T-helper 2 cell treated with Interferon-gamma antibody and Interleukin-4, amounts not matched to agents 100 ng/mL and 5 ng/mL, for 36 hours (primary cell): ENCODE results near the gene IL36G. TPM values are rescaled to one million over a fixed set of nuclear protein-coding genes. Genes with fewer than 3 reads are reported as not detected.
"Not testable (repeated sequence)": the region's sequence is repeated elsewhere in the genome, so short reads cannot be mapped to it uniquely, and the experiment has no call there.

Experiments used
- intact Hi-C: fragments of 100-400 bp; cut with micrococcal nuclease; formaldehyde crosslinking; loops from one replicate; pipeline ENCODE4 v1.15.1; 2023
- total RNA-seq: library from RNA; stranded (reverse); gene quantifications from 2 replicates; pipeline ENCODE4 v1.2.3, GENCODE V29; 2022

The IL36G gene
- total RNA-seq = not detected in 2 replicates

DNA sequence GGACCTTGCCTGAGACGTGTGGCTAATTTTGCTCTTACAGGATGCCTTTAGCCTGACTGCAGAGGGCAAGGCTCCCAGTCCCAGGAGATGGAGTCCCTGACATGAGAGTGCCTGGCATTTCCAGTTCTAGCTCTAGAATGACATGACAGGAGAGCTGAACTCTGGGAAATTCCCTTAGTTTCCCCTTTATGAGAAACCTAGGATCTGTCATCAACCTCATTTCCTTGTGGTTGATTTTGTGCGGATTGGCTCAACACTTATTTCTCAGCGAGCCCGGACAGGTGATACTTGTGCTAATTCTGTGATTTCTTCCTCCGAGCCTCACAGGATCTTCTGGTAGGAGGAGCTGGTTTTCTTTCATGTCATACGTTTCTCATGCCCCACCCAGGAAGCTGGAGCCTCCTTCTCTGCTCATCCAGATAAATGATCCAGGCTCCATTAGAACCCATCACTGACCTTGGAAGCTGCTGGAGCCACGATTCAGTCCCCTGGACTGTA is at the start of gene IL36G:
Gene IL36G, plus strand, starts transcription at position 448 of the 498 bp plus-strand sequence. CDS start 633 bp downstream, outside the sequence.
- intact Hi-C loops = no loop called here

DNA sequence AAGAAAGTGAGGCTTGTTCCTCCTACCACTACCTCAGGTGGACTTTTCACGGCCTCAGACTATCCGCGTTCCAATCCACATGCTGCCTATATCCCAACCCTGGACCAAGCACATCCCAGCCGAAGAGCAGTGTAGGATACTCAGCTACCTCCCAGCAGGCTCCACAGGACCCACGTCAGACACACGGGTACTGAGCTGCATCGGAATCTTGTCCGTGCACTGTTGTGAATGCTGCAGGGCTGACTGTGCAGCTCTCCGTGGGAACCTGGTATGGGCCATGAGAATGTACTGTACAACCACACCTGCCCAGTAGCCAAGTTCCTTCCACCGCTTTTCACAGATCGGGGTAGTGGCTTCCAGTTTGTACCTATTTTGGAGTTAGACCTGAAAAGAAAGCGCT is 44.5 kb upstream of the IL36G start:
- intact Hi-C loops = no loop called here

DNA sequence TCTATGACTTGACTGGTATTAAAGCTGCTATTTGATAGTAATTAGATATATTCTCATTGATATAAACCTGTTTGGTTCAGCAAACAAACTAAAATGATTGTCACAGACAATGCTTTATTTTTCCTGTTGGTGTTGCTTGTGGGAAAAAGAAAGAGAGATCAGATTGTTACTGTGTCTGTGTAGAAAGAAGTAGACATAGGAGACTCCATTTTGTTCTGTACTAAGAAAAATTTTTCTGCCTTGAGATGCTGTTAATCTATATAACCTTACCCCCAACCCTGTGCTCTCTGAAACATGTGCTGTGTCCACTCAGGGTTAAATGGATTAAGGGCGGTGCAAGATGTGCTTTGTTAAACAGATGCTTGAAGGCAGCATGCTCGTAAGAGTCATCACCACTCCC is 43.7 kb upstream of the IL36G start:
- intact Hi-C loops = not testable (repeated sequence)

DNA sequence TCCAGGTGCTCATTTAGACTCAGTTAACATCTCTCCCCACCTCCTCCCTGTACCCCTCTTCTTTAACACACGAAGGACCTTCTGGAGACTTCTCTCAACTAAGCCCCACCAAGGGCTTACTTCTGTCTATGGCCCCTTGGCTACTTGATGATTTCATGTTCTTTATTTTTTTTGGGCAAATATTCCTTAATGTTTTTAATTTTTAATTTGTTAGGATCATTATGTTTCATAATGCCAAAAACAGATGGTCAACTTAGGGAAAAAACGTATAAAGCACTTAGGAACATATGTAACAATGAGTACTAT is 40.9 kb upstream of the IL36G start:
- intact Hi-C loops = no loop called here

DNA sequence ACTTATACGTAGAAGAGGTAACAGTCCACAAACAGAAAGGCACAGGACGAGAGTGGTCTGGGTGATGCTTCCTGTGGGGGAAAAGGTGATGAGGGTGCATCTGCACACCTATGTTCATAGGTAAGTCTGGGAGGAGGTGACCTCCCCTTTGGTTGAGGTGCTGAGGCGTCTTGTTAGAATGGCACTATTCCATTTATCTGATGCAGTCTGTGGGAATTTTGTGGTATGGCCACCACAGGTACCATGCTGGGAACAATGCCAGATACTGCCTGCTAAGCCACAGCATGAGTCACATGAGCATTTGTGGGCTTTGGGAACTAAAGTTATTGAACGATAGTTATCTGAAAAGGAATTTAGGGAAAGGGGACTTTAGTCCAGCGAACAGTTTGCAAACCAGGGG is 38.9 kb upstream of the IL36G start:
- intact Hi-C loops = no loop called here

DNA sequence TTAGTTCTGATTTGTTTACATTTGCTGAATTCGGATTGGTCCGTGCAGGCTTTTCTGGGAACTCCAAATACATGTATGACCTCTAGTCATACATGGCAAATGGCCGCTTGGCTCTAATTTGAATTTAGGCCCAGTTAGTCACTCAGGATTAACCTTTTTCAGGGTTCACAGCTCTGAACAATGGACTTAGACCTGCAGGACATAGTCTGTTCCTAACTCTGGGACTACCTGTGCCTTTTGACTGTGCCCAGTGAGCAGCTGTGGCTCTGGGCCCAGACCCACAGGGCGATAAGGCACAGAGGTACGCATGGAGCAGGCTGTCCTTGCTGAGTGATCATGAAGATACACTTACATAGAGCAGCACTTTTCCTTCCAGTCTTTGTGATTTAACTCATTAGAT is 38.4 kb upstream of the IL36G start:
- intact Hi-C loops = no loop called here

DNA sequence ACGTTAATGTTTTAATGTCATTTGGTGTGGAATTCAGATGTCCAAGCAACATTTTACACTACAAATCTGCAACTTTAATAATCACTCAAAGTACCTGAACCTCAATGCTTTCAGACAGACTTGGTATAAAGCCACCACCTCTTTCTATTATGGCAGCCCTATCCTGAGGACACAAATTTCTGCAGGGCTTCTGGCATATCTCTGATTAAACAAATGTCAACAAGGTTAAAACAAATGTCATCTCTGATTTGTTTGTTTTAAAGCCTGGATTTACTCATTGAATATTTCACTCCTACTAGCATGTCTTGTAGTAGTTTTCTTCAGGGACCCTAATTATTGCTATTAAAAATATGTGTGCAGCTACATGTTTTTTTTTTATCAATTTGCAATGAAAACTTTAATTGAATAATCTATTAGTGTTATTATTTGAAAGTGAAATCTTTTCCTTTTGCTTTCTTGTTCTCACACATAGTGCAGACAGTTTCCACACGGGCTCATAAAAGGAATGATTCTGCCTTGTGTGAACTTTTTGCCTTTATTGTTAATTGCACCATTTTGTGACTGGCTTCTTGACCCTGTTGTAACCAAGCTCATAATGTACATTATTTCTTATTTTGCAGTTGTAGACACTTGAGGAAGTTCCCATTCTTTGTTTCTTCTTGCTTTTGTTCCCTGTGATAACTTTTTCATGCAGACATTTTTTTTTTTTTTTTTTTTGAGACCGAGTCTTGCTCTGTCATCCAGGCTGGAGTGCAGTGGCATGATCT is 36.8 kb upstream of the IL36G start:
- intact Hi-C loops = loop anchor here (1.0 to 5.0 kb wide), 2 partner anchors 192 to 339 kb away; no protein-coding TSS in a partner anchor

DNA sequence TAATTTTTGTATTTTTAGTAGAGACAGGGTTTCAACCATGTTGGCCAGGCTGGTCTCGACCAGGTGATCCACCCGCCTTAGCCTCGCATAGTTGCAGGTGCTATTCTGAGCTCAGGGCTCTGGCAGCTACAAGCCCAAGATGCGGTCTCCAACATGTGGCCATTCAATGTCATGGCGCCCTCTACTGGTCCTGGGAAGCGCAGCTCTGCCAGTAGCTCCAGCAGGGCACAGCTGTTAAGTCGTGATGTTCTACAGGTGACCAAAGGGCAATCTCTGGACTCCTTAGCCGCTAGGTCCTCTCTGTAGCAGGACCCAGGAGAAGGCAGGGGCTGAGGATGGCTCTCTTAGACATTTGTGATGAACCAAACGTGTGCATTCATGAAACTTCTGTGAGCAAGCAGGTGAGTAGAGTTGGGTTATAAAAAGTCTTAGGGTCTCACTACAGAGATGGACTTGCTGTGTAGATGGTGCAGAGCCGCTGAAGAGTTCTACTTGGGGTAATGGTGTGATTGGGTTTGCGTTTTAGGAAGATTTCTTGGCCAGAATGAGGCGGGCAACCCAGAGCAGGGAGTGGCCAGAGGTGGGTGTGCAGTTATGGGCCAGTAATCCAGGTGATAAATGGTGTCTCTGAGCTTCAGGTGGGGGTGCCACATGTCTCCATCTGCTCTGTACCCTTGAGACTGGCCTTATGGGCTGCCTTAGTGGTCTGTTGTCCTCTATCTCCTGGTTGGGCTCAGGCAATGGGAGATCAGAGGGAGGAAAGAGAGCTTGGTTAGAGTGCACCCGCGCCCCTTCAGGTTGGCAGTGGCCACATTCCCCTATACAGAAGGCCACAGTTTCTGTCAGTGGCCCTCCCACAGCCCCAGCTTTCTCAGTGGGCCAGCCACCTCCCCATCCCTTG is 35.8 kb upstream of the IL36G start:
- intact Hi-C loops = loop anchor here (1.0 to 5.0 kb wide), 2 partner anchors 193 to 340 kb away; no protein-coding TSS in a partner anchor

DNA sequence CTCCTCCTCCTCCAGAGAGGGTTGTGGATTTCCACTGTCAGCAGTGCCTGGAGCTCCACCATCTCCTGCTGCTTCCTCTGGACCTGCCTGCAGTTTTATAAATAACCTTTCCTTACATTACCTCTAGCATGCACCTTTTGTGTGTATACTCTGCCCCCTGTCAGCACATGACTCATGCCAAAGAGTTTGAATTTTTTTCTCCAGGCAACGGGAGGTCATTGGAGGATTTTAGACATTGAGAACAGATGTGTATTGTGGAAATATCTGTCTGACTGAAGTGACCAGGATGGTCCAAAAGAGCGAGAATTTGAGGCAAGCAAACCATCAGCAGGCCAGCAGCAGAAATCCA is 35.2 kb upstream of the IL36G start:
- intact Hi-C loops = loop anchor here (5.0 kb wide), 1 partner anchor 340 kb away; no protein-coding TSS in a partner anchor

DNA sequence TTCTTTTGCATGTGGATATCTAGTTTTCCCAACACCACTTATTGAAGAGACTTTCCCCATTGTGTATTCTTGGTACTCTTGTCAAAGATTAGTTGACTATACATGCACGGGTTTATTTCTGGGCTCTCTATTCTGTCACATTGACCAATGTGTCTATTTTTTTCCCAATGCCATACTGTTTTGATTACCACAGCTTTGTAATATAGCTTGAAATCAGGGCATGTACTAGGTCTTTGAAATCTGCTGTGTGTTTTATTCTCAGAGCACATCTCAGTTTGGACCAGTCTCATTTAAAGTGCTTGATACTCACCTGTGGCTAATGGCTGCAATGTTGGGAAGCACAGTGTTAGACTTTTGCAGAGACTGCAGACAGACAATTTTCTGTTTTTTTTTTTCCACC is 32.8 kb upstream of the IL36G start:
- intact Hi-C loops = loop anchor here (5.0 kb wide), 1 partner anchor 343 kb away; no protein-coding TSS in a partner anchor

DNA sequence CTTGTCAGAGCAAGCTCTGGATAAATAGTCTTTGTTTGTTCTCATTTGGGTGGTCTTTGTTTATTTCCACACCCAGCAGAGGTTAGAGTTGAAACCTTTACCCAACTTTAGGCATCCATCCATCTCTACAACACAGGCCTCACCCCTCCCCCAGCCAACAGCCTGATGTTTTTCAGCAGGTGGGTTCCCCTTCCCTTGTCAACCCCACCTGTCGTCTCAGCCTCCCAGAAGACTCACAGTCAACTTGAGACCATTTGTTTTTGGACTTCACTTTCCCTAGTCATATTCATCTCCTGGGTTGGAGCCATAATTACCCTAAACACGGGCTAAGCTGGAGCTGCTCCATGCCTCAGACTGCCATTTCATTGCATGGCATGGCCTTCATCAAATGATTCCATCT is 31.7 kb upstream of the IL36G start:
- intact Hi-C loops = no loop called here

DNA sequence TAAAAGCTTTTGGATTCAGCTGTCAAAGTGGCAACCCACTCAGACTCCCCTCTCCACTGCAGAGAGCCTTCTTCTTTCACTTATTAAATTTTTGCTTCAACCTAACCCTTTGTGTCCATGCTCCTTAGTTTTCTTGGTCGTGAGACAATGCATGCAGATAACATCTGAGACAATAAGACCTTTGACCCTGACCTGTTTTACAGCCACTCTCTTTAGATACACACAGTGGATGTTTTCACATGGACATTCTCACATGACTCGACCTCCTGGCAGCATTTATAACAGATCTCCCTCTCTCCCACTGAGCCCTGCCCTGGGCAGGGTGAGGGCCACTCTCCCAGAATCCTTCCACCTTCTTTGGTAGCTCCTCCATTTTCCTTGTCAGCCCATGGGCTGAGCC is 30.4 kb upstream of the IL36G start:
- intact Hi-C loops = no loop called here

DNA sequence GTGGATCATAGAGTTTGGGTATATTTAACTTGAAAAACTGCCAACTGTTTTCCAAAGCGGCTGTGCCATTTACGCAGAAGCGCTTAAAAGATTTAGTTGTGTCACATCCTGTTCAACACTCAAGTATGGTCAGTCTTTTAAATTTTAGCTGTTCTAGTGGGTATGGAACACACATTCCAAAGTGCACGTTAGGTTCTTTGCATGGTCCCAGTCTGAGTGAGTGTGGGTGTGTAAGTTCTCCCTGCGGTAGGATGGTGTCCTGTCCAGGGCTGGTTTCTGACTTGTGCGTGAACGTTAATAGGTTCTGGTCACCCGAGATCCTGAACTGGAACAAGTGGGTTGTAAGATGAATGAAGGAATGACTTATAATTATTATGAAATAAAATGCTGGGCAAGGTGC is 28.4 kb upstream of the IL36G start:
- intact Hi-C loops = no loop called here

DNA sequence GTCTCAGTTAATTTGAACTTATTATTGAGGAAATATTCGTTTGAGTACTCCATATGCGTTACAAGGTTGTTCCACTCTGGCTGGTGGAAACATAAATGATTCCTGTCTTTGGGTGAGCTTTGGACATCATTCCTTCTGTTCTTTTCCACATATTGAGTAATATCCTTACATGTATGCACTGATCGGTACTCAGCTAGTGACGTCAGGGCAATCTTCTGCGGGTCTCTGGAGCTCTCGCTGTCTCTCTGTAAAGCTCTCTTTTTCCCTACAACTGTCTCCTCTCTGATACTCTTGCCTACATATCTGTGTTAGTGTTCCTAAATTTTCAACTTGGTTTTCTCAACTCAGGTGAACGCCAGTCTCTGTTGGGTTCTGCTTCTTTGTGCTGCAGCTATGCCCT is 23.4 kb upstream of the IL36G start:
- intact Hi-C loops = no loop called here

DNA sequence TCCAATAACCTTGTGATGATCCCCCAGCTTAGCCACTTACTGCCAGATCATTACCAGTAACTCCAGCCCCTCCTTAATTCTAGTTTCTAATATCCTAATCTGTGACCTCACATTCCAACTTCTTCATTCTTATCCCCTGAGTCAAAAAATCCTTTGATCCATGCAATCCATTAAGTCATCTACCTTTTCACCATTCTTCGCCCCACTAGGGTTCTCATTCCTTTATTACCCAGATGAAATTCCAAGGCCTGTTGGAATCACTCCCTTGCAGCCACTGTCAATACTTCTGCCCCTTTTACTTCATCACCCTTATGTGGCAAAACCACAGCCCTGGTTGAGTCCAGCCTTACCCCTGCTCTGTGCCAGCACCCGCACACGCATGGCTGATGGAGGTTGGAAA is 20.3 kb upstream of the IL36G start:
- intact Hi-C loops = no loop called here

DNA sequence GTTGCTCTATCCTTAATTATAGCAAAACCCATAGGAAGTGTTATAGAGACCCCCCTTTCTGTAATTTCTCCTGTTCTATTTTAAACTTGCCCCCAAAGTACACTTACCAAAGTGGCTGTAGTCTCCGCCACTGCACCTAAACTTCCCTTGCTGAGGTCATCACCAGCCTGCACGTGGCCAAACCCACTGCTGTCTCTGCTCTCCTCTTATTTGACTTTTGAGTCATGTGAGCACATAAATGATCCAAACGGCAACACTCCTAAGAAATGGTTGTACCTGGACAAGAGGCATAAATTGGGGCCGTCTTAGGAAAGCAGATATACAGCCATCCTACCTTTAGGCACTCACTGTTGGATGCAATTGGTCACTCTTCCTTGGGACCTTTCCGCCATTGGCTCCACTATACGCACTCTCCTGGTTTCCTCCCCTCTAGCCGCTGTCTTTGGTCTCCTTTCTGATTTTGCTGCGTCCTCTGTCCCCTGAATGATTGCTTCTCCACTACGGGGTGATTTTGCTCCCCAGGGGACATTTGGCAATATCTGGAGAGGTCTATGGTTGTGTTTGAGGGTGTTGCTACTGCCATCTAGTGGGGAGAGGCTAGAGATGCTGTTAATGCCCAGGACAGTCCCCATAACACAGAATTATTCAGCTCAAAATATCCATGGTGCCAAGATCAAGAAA is 19.2 kb upstream of the IL36G start:
- intact Hi-C loops = loop anchor here (1.0 kb wide), 1 partner anchor 209 kb away; no protein-coding TSS in a partner anchor

DNA sequence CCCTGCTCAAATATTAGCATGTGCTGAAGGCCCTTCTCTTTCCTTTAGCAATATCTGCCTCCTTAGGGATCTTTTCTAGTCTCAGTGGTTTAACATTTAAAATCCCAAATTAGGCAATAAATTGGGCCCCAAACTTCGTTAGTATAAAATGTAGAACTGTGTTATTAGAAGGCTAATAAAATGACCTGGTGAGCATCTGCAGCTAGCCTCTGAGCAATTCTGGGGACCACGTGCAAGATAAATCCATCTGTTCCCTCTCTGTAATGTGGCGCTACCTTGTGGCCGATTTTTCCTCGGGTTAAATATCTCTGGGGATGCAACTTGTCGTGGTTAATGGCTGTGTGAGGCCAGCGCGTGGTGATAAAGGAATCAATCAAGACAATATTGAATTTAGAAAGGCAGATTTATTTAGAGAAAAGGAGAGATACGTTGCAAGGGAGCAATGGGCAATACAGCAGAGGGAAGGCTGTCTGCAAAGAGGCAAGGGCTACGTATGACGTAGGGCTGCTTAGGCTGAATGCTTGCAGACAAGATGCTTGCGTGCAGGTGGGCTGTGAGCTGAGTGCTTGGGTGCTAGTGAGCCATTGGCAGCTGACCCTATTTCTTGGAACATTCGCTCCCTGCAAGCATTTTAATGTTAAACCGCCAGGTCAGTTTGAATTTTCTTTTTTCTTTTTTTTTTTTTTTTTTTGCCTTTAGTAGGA is 18.5 kb upstream of the IL36G start:
- intact Hi-C loops = loop anchor here (1.0 kb wide), 1 partner anchor 210 kb away; no protein-coding TSS in a partner anchor

DNA sequence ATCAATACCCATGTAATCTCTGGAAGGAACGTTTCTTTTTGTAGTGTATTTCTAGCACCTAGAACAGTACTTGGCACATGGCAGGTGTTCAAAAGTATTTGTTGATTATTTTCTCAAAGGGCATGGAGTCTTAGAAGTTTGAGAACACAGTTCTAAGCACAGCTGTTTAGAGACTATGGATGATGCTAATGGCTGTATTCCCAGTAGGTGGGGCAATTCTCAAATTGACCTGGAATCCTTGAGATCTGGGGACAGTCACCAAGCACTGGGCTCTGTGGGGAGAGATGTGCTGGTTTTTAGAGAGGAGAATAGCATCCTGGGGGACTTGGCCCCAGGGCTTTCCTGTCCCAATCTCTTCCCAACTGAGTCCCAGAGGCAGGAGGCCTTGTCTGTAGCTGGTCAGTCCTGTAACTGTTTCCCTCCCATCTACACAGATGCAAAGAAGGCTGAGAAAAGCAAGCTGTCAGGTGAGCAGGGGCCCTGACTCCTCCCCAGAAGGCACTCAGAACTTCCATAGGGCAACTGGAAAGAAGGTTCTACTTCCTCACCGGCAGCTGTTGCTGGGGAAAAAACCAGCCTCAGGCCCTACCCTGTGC is 17.5 kb upstream of the IL36G start:
- intact Hi-C loops = no loop called here

DNA sequence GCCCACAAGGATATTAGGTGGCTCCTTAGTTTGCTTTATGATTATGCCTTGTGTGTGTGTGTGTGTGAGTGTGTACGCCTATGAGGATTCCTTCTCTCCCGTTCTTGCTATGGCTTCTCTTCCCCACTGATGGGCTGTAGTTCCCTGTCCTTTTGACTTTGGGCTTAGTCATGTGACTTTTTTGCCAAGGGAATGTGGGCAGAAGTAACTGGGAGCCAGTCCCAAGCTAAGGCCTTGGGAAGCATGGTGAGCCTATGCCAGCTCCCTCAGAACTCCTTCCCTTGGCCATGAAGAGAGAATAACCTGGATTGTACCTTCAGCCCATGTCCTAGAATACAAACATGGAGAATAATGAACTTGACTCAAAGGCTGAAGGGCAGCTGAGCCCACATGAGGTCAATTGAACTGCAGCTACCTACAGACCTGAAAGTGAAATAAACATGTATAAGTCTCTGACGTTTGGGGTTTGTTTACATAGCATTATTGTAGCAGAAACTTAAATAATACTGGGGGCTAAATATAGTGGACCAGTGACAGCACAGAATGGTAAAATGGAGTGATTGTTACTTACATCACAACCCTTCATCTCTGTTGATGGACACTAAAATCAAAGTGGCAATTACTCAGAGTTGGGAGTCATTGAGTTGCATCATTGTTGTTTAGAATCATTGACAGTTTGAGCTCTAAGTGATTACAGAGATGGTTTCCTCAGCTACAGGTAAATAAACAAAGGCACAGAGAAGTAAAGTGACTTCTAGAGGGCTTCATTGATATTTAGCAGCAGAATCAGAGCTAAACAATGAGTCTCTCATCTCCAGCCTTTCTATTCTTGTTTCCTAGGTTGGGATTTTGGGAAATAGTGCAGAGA is 15.3 kb upstream of the IL36G start:
- intact Hi-C loops = no loop called here

DNA sequence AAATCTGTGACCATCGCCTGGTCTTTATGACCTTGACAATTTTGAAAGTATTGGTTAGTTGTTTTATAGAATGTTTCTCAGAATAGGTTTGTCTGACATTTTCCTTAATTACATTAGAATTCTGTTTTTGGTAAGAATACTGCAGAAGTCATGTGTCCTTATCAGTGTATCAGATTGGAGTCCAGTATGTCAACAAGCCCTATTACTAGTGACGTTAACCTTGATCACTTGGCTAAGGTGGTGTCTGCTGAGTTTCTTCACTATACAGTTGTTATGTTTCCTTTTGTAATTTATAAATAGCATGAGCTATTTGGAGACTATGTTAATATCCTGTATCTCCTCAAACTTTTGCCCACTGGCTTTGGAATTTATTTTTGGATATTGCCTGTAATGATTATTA is 10.8 kb upstream of the IL36G start:
- intact Hi-C loops = no loop called here
